Stimulated activated CD8-positive, alpha-beta memory T cell treated with anti-CD3 and anti-CD28 coated beads, Interleukin-15, amount 100 ng/mL, for 48 hours (primary cell): ENCODE data around the gene PDE7B.

Experiments used
- DNase-seq, 2 donors: peaks; one replicate each; pipeline ENCODE4 v3.0.0-alpha.2; 2020; ENCODE audit warnings: low read depth in 2 of 2

The PDE7B gene

DNA sequence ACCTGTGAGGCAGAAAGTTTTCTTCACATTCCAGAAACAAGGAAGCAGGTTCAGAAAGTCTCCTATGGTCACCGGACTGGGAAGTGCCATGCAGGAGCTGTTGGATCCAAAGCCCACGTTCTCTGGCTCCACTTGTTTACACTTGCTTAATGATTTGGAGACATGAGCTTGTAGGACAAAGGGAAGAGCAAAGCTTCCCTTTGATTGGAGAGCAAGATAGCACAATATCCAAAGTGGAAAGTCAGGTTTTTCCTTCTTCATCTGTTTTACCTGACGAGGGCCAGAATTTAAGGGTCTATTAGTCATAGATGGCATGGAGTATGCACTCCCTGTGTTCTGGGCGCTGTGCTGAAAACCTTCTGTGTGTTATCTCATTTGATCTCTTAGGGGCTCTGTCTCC lies 81.2 kb downstream of the PDE7B start:
- DNase-seq, result no peak

DNA sequence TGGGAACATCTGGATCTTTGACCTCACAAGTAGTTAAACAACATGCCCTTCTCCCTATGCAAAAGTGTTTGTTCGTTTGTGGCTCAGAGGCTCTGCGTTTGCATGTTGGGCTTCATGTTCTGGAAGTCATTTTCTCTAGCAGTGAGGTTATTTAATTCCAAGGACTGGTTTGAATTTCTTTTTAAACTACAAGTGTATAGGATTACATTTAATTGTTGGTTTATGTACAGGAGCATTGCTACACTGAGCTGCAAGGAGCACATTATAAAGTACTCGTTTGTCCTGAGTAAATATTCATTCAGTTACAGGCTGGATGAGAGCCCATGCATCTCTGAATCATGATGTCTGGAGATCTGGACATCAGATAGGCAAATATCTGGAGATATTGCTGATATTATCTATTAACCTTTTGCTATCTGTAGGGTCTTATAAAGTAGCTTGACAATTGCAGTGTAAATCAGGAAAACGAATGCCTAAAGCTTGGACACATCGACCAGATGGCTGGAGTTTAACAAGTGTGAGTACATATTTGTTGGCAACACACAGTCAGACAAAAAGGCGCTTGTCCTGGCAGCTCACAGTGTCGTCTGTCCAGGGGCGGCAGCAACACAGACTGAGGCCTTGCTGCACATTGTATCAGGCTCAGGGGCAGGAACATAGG lies 84.6 kb downstream of the PDE7B start:
- DNase-seq, result no peak

DNA sequence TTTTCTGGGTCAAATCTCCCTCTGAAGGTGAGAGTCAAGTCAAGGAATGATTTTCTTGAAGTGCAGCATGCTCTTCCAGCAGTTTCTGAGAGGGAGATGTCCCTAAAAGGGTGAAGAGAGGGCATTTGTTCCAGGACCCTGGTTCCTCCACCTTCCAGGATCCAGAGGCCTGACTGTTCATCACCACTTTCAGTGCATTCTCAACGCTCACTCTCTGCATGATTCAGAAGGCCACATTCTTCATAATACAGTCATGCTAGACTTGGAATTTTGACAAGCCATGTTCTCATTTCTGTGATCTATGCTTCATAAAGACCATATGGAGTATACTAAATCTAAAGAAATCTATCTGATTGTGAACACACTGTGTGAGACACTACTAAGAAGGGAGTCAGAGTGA lies 85.1 kb downstream of the PDE7B start:
- no peak for DNase-seq

DNA sequence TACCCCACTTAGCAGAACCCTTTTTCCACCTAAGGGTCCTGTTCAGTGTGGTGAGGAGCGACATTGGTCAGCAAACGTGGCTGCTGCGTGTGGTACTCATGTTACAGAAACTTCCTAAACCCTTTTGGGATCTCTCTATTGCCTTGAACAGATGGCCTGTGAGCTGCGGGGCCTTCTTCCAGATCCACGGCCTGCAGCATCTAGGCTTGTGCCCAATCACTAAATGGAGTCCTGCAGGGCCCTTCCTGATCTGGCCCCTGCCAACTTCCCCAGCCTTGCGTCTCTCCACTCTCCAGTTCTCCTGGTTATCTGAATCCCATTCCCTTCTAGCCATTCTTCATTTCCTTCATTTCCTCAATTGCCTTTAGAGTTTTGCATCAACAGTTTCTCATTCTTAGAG lies 85.6 kb downstream of the PDE7B start:
- DNase-seq, result no peak

DNA sequence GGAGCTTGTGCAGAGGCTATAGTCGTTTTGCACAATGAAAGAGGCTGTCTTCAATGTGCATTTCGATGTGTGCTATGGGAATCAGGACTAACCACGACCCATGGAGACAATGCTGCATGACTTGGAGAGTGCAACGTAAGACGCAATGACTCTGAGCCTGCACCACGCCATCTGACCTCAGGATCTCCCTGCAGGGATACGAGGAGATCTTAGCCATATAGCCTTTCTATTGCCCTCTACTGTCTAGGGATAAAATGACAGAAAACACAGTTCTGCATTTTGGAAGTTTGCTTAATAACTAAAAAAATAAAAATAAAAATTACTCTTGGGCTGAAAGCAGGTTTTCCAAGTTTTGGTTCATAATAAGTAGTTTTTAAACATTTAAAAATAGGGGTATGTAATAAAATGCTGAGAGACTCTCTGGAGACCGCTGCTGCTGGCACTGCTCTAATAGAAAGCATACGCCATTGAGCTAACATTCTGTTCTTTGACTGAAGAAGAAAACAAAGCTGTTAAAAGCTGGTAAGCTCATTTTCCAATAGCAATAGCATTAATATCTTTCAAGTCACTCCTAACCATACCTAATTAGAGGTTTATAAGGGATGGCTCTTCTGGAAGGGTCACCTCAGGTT lies 87.2 kb downstream of the PDE7B start:
- DNase-seq, result no peak

DNA sequence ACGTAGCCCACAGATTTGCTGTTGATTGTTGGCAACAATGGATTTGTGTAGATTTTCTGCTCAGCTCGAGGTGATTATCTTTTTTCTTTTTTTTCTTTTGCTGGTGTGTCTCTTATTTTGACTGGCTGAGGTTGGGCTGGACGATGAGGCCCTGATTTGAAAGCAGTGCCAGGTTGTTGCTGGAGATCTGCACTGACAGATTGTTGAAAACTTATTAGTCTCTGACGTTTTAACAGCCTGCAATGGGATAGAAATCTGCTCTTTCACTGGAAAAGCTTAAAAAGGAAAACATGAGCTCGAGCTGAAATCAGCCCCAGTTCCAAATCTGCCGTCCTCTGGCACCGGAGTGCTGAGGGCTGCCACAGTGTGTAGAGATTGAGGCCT lies 87.7 kb downstream of the PDE7B start:
- DNase-seq, result no peak

DNA sequence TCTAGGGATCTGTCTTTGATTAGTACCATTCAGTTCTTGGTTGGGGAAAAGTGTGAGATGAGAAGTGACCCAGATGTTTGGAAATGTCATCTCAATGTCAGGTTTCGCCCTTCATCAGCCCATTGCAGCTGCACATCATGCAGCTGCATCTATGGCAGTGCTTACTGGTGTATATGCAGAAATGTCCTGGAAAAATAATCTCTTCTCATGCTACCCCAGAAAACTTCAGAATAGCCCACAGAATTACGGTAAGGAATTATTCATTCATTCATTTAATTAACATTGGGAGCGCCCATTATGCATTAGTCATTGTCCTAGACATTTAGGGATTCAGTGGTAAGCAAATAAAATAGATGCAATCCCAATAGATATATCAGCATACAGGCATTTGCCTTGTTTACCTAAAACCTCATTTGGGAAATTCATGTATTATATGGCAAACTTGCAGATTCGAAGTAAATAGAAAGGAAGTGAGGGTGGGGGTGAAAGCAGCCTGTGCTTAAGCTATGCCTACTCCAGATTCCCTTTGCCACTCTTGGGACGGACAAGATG lies 89.2 kb downstream of the PDE7B start:
- no peak for DNase-seq

DNA sequence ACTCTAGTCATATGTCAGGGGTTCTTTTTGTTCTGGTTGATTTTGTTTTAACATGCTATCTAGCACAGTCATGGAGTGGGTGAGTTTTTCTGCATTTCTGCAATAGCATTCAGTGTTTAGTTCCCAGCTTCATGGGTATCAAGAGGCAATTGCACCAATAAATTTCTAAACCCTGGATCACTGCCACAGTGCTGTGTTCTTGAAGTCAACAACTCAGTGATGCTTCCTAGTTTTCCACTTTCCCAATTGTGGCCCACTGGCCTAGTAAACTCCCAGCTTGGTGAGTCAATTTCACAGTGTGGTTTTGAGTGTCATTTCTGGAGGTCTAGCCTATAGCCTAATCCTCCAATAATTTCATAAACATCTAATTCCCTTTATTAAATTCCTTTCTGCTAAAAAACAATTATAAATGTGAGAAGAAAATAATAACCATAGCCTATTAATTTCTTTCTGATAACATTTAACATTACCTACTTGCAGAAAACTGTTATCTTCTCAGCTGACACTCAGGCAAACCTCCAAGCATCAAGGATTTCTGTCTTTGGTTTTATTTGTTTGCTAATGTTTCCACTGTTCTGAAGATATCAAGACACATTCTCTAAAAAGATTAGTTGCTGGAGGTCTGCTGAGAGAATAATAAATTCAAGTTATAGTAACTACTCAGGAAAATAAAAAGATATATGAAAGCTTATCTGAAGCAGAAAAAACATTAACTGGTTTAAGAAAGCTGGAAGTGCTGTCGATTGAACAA lies 89.9 kb downstream of the PDE7B start:
- DNase-seq, result no peak

DNA sequence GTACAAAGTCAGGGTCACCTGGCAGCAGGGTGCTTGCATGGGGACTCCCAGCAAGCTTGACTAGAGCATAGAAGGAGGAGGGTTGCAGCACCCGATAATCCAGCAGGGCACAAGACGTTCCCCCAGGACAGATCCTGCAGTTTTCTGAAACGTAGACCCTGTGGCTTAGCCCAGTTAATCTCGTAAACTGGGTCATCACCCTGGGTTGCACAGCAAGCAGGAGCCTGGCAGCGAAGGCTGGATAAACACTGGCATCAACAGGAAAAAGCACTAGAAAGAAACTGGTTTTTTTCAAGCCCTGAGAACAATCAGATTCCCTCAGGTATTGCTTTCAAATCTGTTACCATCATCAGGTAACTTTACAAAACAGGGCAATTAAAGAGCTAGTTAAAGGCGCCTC lies 92.6 kb downstream of the PDE7B start:
- DNase-seq, result no peak

DNA sequence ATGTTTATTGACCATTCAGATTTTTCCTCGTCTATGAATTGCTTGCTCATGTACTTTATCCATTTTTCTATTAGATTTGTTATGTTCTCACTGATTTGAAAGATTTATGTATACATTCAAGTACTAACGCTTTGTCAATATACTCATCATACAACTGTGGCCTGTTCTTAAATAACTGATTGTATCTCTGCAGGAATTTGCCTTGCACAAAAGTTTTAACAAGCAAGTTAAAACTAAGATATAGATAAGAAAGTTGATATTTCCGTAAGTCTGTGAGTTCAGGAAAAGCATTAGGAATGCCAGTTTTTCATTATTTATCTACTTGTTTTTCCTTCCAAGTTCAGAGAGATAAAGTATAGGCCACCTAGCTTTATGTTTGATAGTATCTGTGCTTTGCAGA lies 95.2 kb downstream of the PDE7B start:
- no peak for DNase-seq

DNA sequence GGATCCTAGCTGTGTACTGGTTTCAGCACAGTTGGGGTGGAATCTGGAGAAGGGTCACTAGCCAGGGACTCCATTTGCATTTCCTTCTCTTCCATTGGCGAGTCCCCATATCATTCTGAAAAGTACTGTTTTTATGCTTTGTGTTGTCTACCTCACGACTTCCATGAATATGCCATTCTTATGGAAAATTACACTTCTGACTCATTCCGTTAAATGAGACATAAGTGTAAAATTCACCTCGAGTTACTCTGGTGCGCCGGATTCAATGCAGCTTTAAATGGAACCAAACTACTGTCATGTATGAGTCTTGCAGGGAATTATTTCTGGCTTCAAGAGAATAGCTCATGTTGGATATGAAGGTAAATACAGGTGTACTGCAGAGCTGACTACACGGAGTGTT lies 99.2 kb downstream of the PDE7B start:
- DNase-seq, result no peak

DNA sequence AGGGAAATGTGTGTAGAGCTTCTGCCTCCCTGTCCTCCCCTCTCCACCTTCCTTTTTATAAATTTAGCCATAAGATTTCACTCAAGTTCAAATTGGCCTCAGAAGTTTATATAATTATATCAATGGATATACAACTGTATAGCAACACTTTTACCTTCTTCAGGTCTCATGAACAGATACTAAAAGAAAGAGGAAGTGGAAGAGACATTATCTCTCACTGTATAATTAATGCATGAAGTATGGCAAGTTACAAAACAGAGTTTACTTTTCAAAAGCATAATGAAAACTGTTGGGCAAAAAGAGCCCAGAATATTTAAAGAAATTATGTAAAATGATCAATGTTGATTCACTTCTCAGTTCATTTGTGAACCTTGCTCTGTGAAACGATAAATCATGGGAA lies 99.7 kb downstream of the PDE7B start:
- no peak for DNase-seq

DNA sequence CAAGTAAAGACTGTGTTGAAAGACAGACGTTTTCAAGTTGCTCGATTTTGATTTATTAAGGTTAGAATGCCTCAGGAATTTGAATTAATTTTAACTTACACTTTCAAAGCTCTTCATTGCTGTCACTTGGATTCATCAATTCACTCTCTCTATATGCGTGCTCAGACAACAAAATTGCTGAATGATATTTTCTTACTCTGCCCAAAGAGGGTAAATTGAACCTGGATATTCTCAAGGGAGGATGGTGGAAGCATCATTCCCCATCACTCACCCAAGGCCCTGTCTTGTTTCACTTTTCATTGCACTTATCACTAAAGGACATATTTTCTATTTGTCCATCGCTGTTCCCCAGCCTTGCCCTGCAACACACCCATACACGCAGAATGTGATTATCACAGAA lies 102.3 kb downstream of the PDE7B start:
- no peak for DNase-seq

DNA sequence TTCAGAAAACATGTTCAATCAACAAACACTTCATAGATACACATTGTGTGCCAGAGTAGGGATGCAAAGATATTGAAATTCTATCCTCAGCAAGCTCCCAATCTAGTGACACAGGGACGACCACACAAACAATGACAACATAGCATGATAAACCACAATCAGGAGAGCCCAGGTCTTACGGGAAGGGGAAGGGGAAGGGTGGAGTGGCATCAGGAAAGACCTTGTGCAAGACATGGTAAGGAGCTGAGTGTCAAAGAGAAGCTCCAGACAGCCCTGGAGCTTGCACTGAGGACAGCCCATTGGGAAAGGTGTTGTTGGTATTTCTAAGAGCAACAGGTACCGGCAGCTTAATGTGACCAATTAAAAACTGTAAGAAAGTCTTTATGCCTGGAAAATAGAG lies 103.6 kb downstream of the PDE7B start:
- DNase-seq, result no peak

DNA sequence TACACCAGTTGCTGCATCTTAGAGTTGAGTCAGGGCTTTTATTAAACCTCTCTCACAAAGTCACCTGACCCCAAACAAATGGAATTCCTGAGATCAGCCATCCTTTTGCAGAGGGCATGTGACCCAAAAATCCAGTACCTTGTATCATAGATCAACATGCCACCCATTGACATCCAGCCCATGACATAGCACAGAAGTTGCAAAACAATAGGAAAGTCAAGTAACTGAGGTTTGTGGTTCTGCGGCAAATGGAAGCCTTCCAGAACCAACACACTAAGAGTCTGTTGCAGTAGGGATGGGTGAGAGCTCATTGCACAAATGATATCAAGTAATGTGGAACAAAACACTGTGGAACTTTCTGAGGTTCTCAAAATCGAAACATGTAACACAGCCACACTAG lies 111.2 kb downstream of the PDE7B start:
- DNase-seq, result no peak

DNA sequence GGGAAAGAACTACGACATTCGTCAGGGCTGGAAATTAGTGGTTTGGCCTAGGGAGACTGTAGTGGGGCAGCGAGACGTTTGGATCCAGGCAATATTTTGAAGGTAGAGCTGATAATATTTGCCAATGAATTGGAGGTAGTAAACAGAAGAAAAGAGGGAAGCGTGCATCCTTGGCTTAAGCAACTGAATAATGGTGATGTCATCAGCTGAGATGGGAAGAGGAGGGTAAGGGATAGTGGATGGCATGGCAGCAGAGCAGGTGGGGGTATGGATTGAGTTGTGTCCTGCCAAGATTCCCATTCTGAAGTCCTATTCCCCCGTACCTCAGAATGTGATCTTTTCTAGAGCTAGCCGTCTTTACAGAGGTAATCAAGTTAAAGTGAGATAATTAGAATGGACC lies 119.2 kb downstream of the PDE7B start:
- DNase-seq, result no peak

DNA sequence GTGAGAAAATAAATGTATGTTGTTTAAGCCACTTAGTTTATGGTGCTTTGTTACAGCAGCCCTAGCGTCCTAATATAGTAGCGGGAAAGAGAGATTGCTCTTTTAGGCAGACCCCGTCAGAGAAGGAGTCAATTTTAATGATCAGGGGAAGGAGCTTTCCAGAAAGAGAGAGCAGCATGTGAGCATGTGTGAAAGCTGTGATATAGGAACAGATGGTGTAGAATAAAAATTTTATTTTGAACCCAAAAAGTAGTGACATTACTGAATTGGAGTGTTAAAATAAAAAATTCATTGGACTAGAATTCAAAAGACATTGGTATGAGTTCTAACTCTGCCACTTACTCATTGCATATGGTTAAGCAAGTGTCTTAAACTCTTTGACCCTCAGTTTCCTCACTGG lies 119.8 kb downstream of the PDE7B start:
- no peak for DNase-seq

DNA sequence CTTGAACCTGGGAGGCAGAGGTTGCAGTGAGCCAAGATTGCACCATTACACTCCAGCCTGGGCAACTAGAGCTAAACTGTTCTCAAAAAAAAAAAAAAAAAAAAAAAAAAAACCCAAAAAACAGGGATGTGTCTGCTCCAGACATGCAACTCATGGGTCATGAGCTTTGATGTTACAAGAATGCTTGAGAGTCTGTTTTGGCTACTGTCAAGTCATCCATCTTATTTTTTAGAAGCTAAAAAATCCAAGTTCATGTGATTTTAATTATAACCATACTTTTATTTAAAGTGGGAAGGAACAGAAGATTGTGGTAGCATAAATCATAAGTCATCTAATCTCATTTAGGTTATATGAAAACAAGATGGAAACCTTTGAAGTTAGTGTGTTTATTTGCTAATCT lies 120.6 kb downstream of the PDE7B start:
- DNase-seq, result no peak

DNA sequence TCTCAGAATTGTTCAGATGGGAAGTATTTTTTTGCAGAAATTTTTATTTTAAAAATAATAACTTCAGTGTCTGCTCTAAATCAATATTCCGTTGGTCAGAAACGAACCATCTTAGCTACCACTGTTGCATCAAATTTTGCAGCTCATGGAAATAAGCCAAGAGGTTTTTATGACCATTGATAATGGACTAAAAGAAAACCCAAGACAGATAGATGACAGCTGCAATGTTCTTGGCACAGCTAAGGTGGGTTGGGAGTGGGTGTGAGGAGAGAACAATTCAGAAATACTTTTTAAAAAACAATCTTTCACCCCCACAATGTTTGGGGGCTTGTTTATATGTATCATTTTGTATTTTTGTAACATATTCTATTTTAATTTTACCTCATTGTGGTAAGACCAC lies 121.1 kb downstream of the PDE7B start:
- no peak for DNase-seq

DNA sequence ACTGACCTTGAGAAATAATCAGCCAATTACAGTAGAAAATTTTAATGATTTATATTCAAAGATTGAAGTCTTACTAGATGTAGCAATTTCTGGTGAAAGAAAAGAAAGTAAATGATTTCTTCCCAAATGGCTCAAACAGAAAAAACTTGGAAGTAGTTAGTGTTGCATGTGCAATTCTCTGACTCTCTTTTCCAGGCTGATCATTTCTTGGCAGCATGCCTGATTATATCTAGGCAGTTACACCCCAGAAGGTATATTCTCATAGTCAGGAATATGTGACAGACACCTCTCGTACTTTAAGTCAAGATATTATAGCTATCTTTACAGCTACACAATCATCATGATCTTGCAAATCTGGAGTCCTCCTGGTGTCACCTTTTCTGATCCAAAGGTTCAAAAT lies 122.9 kb downstream of the PDE7B start:
- DNase-seq, result no peak

DNA sequence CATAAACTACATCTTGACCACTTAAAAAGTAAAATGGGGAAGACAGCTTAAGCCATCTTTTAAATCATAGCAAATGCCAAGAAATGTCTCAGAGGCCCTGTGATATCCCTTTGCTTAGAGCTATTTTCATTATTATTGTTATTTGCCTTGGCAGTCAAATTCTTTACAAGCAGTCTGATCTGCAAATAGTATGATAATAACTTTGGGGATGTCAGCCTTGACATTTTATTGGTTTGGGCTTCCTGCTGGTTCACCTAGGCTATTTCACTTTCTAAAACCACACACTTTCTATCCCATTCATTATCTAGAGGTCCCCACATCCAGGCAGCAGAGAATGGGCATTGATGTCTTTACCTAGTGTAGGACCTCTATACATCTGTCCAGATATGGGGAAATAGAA lies 125.1 kb downstream of the PDE7B start:
- DNase-seq, result no peak

DNA sequence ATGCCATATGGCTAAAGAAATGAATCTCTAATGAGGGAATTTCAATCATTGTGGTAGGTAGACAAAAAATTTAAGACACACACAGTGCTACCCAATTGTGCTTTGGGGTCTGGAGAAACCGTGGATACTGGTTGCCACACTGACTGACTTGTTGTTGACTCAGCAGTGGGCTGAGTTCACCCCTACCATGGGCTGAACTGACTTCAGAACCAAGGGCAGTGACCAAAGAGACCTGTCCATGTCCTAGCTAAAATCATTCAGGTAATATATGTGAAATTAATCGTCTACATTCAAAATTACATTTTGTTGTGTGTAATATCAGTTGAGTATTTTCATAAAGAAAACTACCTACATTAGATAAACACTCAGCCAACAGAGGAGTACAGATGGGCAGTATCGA lies 131.6 kb downstream of the PDE7B start:
- no peak for DNase-seq

DNA sequence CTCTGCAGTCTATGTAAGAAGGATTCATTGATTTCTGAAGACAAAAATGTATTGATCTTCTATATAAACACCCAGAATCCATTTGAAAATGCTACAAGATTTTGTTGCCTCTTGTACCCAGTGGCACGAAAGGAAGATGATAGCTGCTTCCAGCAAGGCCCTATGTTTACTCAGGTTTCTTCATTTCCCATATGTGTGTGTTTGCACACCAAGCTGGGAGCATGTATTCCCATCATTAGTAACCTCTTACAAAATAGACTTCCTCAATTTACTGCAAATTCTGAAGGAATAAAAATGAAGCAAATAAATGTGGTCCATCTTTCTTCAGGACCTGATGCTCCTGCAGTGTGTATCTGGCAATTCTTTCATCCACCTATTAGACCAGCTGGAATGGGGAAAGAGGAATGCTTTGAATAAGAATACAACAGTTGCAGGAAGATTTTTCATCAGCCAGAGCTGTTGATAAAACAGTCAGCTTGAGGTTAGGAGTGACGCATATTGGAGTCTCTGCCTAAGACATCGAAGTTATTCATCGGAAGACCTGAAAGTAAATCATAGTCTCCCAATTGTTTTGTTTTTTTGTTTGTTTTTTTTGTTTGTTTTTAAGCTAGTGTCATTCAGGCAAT lies 132.3 kb downstream of the PDE7B start:
- no peak for DNase-seq
